Stomach (tissue), 9 donors: Measurements from ENCODE around the gene XXYLT1. TPM values are rescaled to one million over a fixed set of nuclear protein-coding genes. Genes with fewer than 3 reads are reported as not detected.

Experiments used
- DNase-seq, 2 donors: peaks; one replicate each; pipeline versions ENCODE4 v3.0.0 to v3.0.0-alpha.2; 2013 to 2019
- H3K27ac ChIP-seq, 5 donors: fragments of 200-600 bp in 4 of 5; sonication (generic) in 4 of 5; one replicate each; pipeline ENCODE4 v1.5.1; 2013 to 2019; ENCODE audit warnings: mild to moderate bottlenecking in 1 of 5, moderate library complexity in 1 of 5
- H3K27me3 ChIP-seq, 3 donors: fragments of 200-600 bp; sonication (generic); one replicate each; pipeline ENCODE4 v1.5.1; 2017 to 2019; ENCODE audit warnings: mixed run types in 1 of 3
- H3K36me3 ChIP-seq, 4 donors: fragments of 200-600 bp; sonication (generic); 1 replicate in 3 of 4; 2 replicates in 1 of 4; pipeline ENCODE4 v1.5.1; 2016 to 2019
- H3K4me1 ChIP-seq, 4 donors: fragments of 200-600 bp; sonication (generic); one replicate each; pipeline ENCODE4 v1.5.1; 2016 to 2019
- H3K4me3 ChIP-seq, 4 donors: fragments of 200-600 bp; sonication (generic) in 3 of 4; one replicate each; pipeline ENCODE4 v1.5.1; 2016 to 2019; ENCODE audit warnings: mild to moderate bottlenecking in 1 of 4
- H3K9me3 ChIP-seq, 4 donors: fragments of 200-600 bp; sonication (generic); one replicate each; pipeline ENCODE4 v1.5.1; 2016 to 2019
- CTCF ChIP-seq, 7 experiments: fragments of 450-650 bp in 4 of 7; fragments of 200-600 bp in 3 of 7; sonication (generic) in 3 of 7; IDR thresholded peaks; one replicate each; pipeline ENCODE4 v1.5.1; 2016 to 2019; ENCODE audit warnings: antibody characterized with exemption in 7 of 7, control low read depth in 2 of 7, mild to moderate bottlenecking in 1 of 7
- EP300 ChIP-seq: sonication (generic); formaldehyde crosslinking; IDR thresholded peaks from one replicate; pipeline ENCODE4 v1.6.1; 2017; ENCODE audit warnings: antibody characterized with exemption
- POLR2A ChIP-seq, 4 donors: fragments of 450-650 bp; IDR thresholded peaks; one replicate each; pipeline ENCODE4 v1.6.1; 2016; ENCODE audit warnings: antibody characterized with exemption in 4 of 4, control low read depth in 2 of 4, mild to moderate bottlenecking in 1 of 4, moderate library complexity in 1 of 4
- POLR2AphosphoS5 ChIP-seq, 3 donors: sonication (generic); formaldehyde crosslinking; IDR thresholded peaks; one replicate each; pipeline ENCODE4 v1.6.1; 2016; ENCODE audit warnings: antibody characterized with exemption in 3 of 3
- WGBS, 5 donors: extraction: QIAGEN DNeasy Blood & Tissue Kit in 3 of 5; methylation state at CpG; one replicate each; pipeline versions ENCODE4 v1.1.5 to v1.1.7; 2013 to 2018; 5-methylcytosine and 5-hydroxymethylcytosine counted together
- intact Hi-C: fragments of 100-400 bp; cut with DNase I; formaldehyde crosslinking; loops from one replicate; pipeline ENCODE4 v1.15.1; 2023; ENCODE audit warnings: low total_unique reads
- polyA plus RNA-seq, 3 donors: library from polyadenylated mRNA; stranded (reverse); fragments of 200-250 nt; gene quantifications; one replicate each; pipeline ENCODE4 v1.2.3, GENCODE V29; 2013
- total RNA-seq, 5 donors: library from RNA; depleted of rRNA; stranded (reverse); fragments of >200 nt; gene quantifications; one replicate each; pipeline versions ENCODE4 v1.1.0 to v1.2.3, GENCODE V29; 2014 to 2016
- donor health status: healthy with polysubstance abuse.
- donor health status: Bipolar disorder and iron deficiency.
- donor health status: healthy.

Gene XXYLT1
- total and polyA plus RNA-seq, 8 donors = 2.1 to 41.5 (median 11.4) TPM; not detected in 1

GRCh38 chr3:195175476-195176337, 95.3 kb downstream of the XXYLT1 start:
- 89 to 98% (median 95%) methylated on average over 13 of the region's 13 CpGs for WGBS, 5 donors
- Histone ChIP-seq H3K27me3 (no peaks in the 10 kb centered on the region), H3K9me3 (no peaks in the 10 kb centered on the region), H3K36me3 (no peaks in the 10 kb centered on the region), H3K27ac (no peak overlapping the region), H3K4me3 (no peak overlapping the region), H3K4me1 (peaks cover 14 to 48% (median 28%) of the 10 kb centered on the region in 4 donors)
- no peak for DNase-seq
- TF ChIP-seq POLR2AphosphoS5 (IDR thresholded peaks at IDR 0.05) (no peak), CTCF (IDR thresholded peaks at IDR 0.05) (no peak), POLR2A (IDR thresholded peaks at IDR 0.05) (no peak)
- intact Hi-C loops = no loop called here

- intact Hi-C loops = no loop called here
- Histone ChIP-seq H3K27me3 (no peaks in the 10 kb centered on the region), H3K9me3 (no peaks in the 10 kb centered on the region), H3K27ac (no peak overlapping the region), H3K4me1 (peaks cover 10 to 48% (median 30%) of the 10 kb centered on the region in 4 donors), H3K36me3 (no peaks in the 10 kb centered on the region), H3K4me3 (no peak overlapping the region)
- WGBS, 5 donors = 95 to 98% (median 96%) methylated on average over 11 of the region's 11 CpGs
- DNase-seq = no peak
- TF ChIP-seq EP300 (no peak), CTCF (IDR thresholded peaks at IDR 0.05) (no peak)
These were observed 95.9 kb downstream of the XXYLT1 start for GRCh38 chr3:195175076-195175475.

GRCh38 chr3:195173657-195174056, 97.3 kb downstream of the XXYLT1 start:
- no peak overlapping the region for H3K27ac ChIP-seq
- WGBS, 5 donors = 88 to 95% (median 90%) methylated on average over 9 of the region's 9 CpGs
- TF ChIP-seq POLR2AphosphoS5 (IDR thresholded peaks at IDR 0.05) = no peak
- no peak for TF ChIP-seq CTCF (IDR thresholded peaks at IDR 0.05)
- no peak for TF ChIP-seq EP300
- TF ChIP-seq POLR2A (IDR thresholded peaks at IDR 0.05) = no peak

GRCh38 chr3:195172896-195173295, 98.1 kb downstream of the XXYLT1 start:
- Histone ChIP-seq H3K4me3 (no peak overlapping the region), H3K27ac (no peak overlapping the region), H3K36me3 (no peaks in the 10 kb centered on the region), H3K9me3 (no peaks in the 10 kb centered on the region), H3K27me3 (no peaks in the 10 kb centered on the region), H3K4me1 (peaks cover 0 to 26% (median 13%) of the 10 kb centered on the region in 4 donors)
- intact Hi-C loops = no loop called here
- WGBS, 5 donors = 84 to 90% (median 90%) methylated on average over 7 of the region's 7 CpGs
- no peak for TF ChIP-seq EP300
- TF ChIP-seq POLR2AphosphoS5 (IDR thresholded peaks at IDR 0.05) = no peak
- TF ChIP-seq POLR2A (IDR thresholded peaks at IDR 0.05) = no peak
- no peak for TF ChIP-seq CTCF (IDR thresholded peaks at IDR 0.05)
- no peak for DNase-seq

More at GRCh38 chr3:195173657-195174056, 97.3 kb downstream of the XXYLT1 start:
- intact Hi-C loops = no loop called here
- H3K36me3 ChIP-seq = no peaks in the 10 kb centered on the region
- H3K4me3 ChIP-seq = no peak overlapping the region
- H3K27me3 ChIP-seq = no peaks in the 10 kb centered on the region
- DNase-seq = no peak
- H3K9me3 ChIP-seq = no peaks in the 10 kb centered on the region
- peaks cover 5 to 33% (median 19%) of the 10 kb centered on the region in 4 donors for H3K4me1 ChIP-seq
